HFF-Myc (cell line): ENCODE measurements around the gene ZNF446.
A peak's percentile ranks its signal among the peaks of the same experiment; 100 is the strongest.

ENCODE experiments used
- DNase-seq: peaks from one replicate; pipeline ENCODE4 v3.0.0-alpha.2; 2011; ENCODE audit warnings: low read depth; ENCODE audit errors: extremely low read depth
- H3K4me3 ChIP-seq: replicated peaks from 2 replicates; pipeline ENCODE4 v1.5.1; 2011; ENCODE audit warnings: low read depth, mild to moderate bottlenecking, control low read depth, low read length
- CTCF ChIP-seq: IDR thresholded peaks from 2 replicates; pipeline ENCODE4 v1.5.1; 2012; ENCODE audit warnings: mild to moderate bottlenecking, low read depth, low read length, control low read depth; ENCODE audit errors: missing control alignments

Gene ZNF446

GRCh38 chr19:58450856-58451357 is 25.2 kb upstream of the ZNF446 start:
- H3K4me3 ChIP-seq = peak overlapping the region; percentile 85
- no peak for TF ChIP-seq CTCF
- no peak for DNase-seq

- peak; percentile 87 for DNase-seq
- H3K4me3 ChIP-seq = peak within 1 kb of the TSS; percentile 85
- no peak for TF ChIP-seq CTCF
Observed at GRCh38 chr19:58451358-58452101, 24.6 kb upstream of the ZNF446 start, which contains the start of gene ZNF324B. ZNF324B (plus strand) TSS chr19:58451622; CDS start chr19:58453702, 2,080 bp downstream.

- no peak overlapping the region for H3K4me3 ChIP-seq
- no peak for DNase-seq
- TF ChIP-seq CTCF = no peak
Observed at GRCh38 chr19:58453743-58454142, 22.4 kb upstream of the ZNF446 start.

- DNase-seq = no peak
- TF ChIP-seq CTCF = no peak
- no peak overlapping the region for H3K4me3 ChIP-seq
Observed at GRCh38 chr19:58455306-58455705, 20.8 kb upstream of the ZNF446 start.

- no peak overlapping the region for H3K4me3 ChIP-seq
- no peak for DNase-seq
- TF ChIP-seq CTCF = no peak
Observed at GRCh38 chr19:58456111-58456510, 20.0 kb upstream of the ZNF446 start.

- H3K4me3 ChIP-seq = no peak overlapping the region
- DNase-seq = no peak
- TF ChIP-seq CTCF = no peak
Observed at GRCh38 chr19:58460039-58460438, 16.1 kb upstream of the ZNF446 start.
